CD4-positive, alpha-beta T cell (primary cell): ENCODE data around the gene HBEGF. TPM values are rescaled to one million over a fixed set of nuclear protein-coding genes. Genes with fewer than 3 reads are reported as not detected.

ENCODE experiments used
- ATAC-seq: fragments of 200-7000 bp; cut with Tn5 transposase; one replicate; pipeline ENCODE4 v1.10.0; 2022; ENCODE audit warnings: mild to moderate bottlenecking; ENCODE audit not compliant: poor library complexity
- CTCF ChIA-PET: fragments of 350-600 bp; sonication (Branson Sonifier 250); formaldehyde crosslinking; loops from one replicate; lab custom pipeline; 2021; ENCODE audit warnings: antibody characterized with exemption, inconsistent platforms; lab: Charles Lee
- POLR2A ChIA-PET: fragments of 350-600 bp; sonication (Branson Sonifier 250); formaldehyde crosslinking; loops from one replicate; lab custom pipeline; 2021; ENCODE audit warnings: antibody characterized with exemption, inconsistent platforms; lab: Charles Lee
- DNase-seq, 14 experiments: peaks; one replicate each; pipeline ENCODE4 v3.0.0-alpha.2; 2013 to 2020; ENCODE audit warnings: mixed read lengths in 2 of 14
- H3K27ac ChIP-seq, 2 donors: one replicate each; pipeline versions ENCODE4 v1.5.1 to v1.7.0; 2013; ENCODE audit warnings: low read length in 2 of 2, low read depth in 1 of 2, mild to moderate bottlenecking in 1 of 2
- H3K27me3 ChIP-seq, 2 experiments: 1 replicate in 1 of 2; 2 replicates in 1 of 2; pipeline versions ENCODE4 v1.6.1 to v1.7.0; 2013; ENCODE audit warnings: low read length in 2 of 2, control low read depth in 1 of 2, mild to moderate bottlenecking in 1 of 2, moderate library complexity in 1 of 2; ENCODE audit not compliant: insufficient read depth in 2 of 2, control insufficient read depth in 1 of 2
- H3K36me3 ChIP-seq: one replicate; pipeline ENCODE4 v1.6.1; 2013; ENCODE audit warnings: low read length, control low read depth; ENCODE audit not compliant: insufficient read depth
- H3K4me1 ChIP-seq: one replicate; pipeline ENCODE4 v1.6.1; 2013; ENCODE audit warnings: low read length, control low read depth; ENCODE audit not compliant: insufficient read depth
- H3K4me3 ChIP-seq: one replicate; pipeline ENCODE4 v1.5.1; 2013; ENCODE audit warnings: mild to moderate bottlenecking, low read length, moderate library complexity
- H3K9me3 ChIP-seq, 2 experiments: 1 replicate in 1 of 2; 2 replicates in 1 of 2; pipeline versions ENCODE4 v1.6.1 to v1.7.0; 2013; ENCODE audit warnings: low read length in 2 of 2, mild to moderate bottlenecking in 2 of 2, control low read depth in 1 of 2, moderate library complexity in 1 of 2; ENCODE audit not compliant: control insufficient read depth in 1 of 2, insufficient read depth in 1 of 2
- H3K27ac Mint-ChIP-seq: one replicate; pipeline ENCODE4 v1.8.0; 2020; ENCODE audit warnings: mixed read lengths
- H3K27me3 Mint-ChIP-seq: one replicate; pipeline ENCODE4 v1.8.0; 2021; ENCODE audit warnings: mixed read lengths
- H3K36me3 Mint-ChIP-seq: one replicate; pipeline ENCODE4 v1.8.0; 2021; ENCODE audit warnings: low read depth, mixed read lengths
- H3K4me1 Mint-ChIP-seq: one replicate; pipeline ENCODE4 v1.8.0; 2021; ENCODE audit warnings: low read depth, mixed read lengths
- H3K4me3 Mint-ChIP-seq: one replicate; pipeline ENCODE4 v1.8.0; 2020; ENCODE audit warnings: mild to moderate bottlenecking, mixed read lengths
- H3K9me3 Mint-ChIP-seq: one replicate; pipeline ENCODE4 v1.8.0; 2020; ENCODE audit warnings: mixed read lengths
- CTCF ChIP-seq: fragments of 200-600 bp; IDR thresholded peaks from one replicate; pipeline ENCODE4 v1.8.0; 2022; ENCODE audit warnings: antibody characterized with exemption, mild to moderate bottlenecking
- intact Hi-C, 2 experiments: fragments of 100-400 bp; cut with DNase I in 1 of 2; cut with micrococcal nuclease in 1 of 2; formaldehyde crosslinking; loops; one replicate each; pipeline versions ENCODE4 v1.15.1 to v1.9.0; 2023 to 2025; cut with DNase I, micrococcal nuclease
- total RNA-seq, 174 experiments: library from RNA in 2 of 174; stranded (reverse) in 2 of 174; gene quantifications; one replicate each; pipeline ENCODE4 v1.2.3 and lab custom pipeline; 2021 to 2026

HBEGF gene
- total RNA-seq, 2 experiments from 2014 or later = 3.6 to 4.2 TPM

GRCh38 chr5:140342896-140343295 is 3.5 kb downstream of the HBEGF start:
- CTCF ChIA-PET = interaction anchor here (1.4 to 2.5 kb wide), 2 partner anchors 9 to 98 kb away, joined by 6 to 9 read pairs; no protein-coding TSS in a partner anchor
- Mint-ChIP-seq H3K27me3 (no peaks in the 10 kb centered on the region), H3K36me3 (peaks cover 5% of the 10 kb centered on the region), H3K27ac (peak overlapping the region; percentile 78), H3K9me3 (no peaks in the 10 kb centered on the region), H3K4me3 (peak overlapping the region; percentile 76), H3K4me1 (peaks cover 59% of the 10 kb centered on the region)
- Histone ChIP-seq H3K27me3 (no peaks in the 10 kb centered on the region), H3K27ac (peak overlapping the region in 1 of 2 donors; percentile 24), H3K4me3 (no peak overlapping the region), H3K4me1 (peaks cover 56% of the 10 kb centered on the region), H3K9me3 (no peaks in the 10 kb centered on the region), H3K36me3 (no peaks in the 10 kb centered on the region)
- no peak for DNase-seq
- intact Hi-C loops = no loop called here
- ATAC-seq = no peak
- POLR2A ChIA-PET = interaction anchor here (1.3 kb wide), 1 partner anchor 58 kb away, joined by 3 read pairs; no protein-coding TSS in a partner anchor
- no peak for TF ChIP-seq CTCF

GRCh38 chr5:140342287-140342686 is 4.1 kb downstream of the HBEGF start:
- Histone ChIP-seq H3K36me3 (no peaks in the 10 kb centered on the region), H3K9me3 (no peaks in the 10 kb centered on the region), H3K27ac (no peak overlapping the region), H3K27me3 (no peaks in the 10 kb centered on the region), H3K4me1 (peaks cover 53% of the 10 kb centered on the region), H3K4me3 (no peak overlapping the region)
- DNase-seq (peak in 6 of 14 experiments; percentile 8 to 74 (median 42)), ATAC-seq (peak; percentile 50)
- H3K27me3 Mint-ChIP-seq = no peaks in the 10 kb centered on the region
- peaks cover 56% of the 10 kb centered on the region for H3K4me1 Mint-ChIP-seq
- peaks cover 5% of the 10 kb centered on the region for H3K36me3 Mint-ChIP-seq
- TF ChIP-seq CTCF = no peak
- peak overlapping the region; percentile 78 for H3K27ac Mint-ChIP-seq
- peak overlapping the region; percentile 76 for H3K4me3 Mint-ChIP-seq
- intact Hi-C loops = no loop called here
- ChIA-PET CTCF (interaction anchor here (2.5 kb wide), 1 partner anchor 9 kb away, joined by 9 read pairs; no protein-coding TSS in a partner anchor), POLR2A (interaction anchor here (0.6 to 1.3 kb wide), 2 partner anchors 10 to 58 kb away, joined by 3 to 4 read pairs; no protein-coding TSS in a partner anchor)
- no peaks in the 10 kb centered on the region for H3K9me3 Mint-ChIP-seq

- Histone ChIP-seq H3K27ac (peak overlapping the region in 1 of 2 donors; percentile 29), H3K9me3 (no peaks in the 10 kb centered on the region), H3K4me3 (no peak overlapping the region), H3K36me3 (no peaks in the 10 kb centered on the region), H3K4me1 (peaks cover 46% of the 10 kb centered on the region), H3K27me3 (no peaks in the 10 kb centered on the region)
- POLR2A ChIA-PET = no interaction called here
- peaks cover 50% of the 10 kb centered on the region for H3K4me1 Mint-ChIP-seq
- CTCF ChIA-PET = interaction anchor here (1.0 to 2.5 kb wide), 2 partner anchors 10 kb away, joined by 3 to 9 read pairs; no protein-coding TSS in a partner anchor
- no peak for ATAC-seq
- intact Hi-C loops = no loop called here
- peak overlapping the region; percentile 78 for H3K27ac Mint-ChIP-seq
- no peak for DNase-seq
- no peak for TF ChIP-seq CTCF
- no peak overlapping the region for H3K4me3 Mint-ChIP-seq
- no peaks in the 10 kb centered on the region for H3K27me3 Mint-ChIP-seq
- peaks cover 5% of the 10 kb centered on the region for H3K36me3 Mint-ChIP-seq
- no peaks in the 10 kb centered on the region for H3K9me3 Mint-ChIP-seq
These were observed 4.8 kb downstream of the HBEGF start for GRCh38 chr5:140341591-140341990.
